ENCODE measurements around the gene RHO.

GRCh38 chr3:129507181-129507831 is 21.1 kb upstream of the RHO start:
- TF ChIP-seq CTCF (tag by site-specific recombination; IDR thresholded peaks at IDR 0.05) = no peak
- TF ChIP-seq, protein P1, sequence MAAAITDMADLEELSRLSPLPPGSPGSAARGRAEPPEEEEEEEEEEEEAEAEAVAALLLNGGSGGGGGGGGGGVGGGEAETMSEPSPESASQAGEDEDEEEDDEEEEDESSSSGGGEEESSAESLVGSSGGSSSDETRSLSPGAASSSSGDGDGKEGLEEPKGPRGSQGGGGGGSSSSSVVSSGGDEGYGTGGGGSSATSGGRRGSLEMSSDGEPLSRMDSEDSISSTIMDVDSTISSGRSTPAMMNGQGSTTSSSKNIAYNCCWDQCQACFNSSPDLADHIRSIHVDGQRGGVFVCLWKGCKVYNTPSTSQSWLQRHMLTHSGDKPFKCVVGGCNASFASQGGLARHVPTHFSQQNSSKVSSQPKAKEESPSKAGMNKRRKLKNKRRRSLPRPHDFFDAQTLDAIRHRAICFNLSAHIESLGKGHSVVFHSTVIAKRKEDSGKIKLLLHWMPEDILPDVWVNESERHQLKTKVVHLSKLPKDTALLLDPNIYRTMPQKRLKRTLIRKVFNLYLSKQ (tag by site-specific recombination; IDR thresholded peaks at IDR 0.05; ENCODE audit: borderline replicate concordance) = no peak
- no peak for TF ChIP-seq ZNF426 (tag by site-specific recombination; IDR thresholded peaks at IDR 0.05)
- TF ChIP-seq, protein P2, sequence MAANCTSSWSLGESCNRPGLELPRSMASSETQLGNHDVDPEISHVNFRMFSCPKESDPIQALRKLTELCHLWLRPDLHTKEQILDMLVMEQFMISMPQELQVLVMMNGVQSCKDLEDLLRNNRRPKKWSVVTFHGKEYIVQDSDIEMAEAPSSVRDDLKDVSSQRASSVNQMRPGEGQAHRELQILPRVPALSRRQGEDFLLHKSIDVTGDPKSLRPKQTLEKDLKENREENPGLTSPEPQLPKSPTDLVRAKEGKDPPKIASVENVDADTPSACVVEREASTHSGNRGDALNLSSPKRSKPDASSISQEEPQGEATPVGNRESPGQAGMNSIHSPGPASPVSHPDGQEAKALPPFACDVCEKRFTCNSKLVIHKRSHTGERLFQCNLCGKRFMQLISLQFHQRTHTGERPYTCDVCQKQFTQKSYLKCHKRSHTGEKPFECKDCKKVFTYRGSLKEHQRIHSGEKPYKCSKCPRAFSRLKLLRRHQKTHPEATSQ (tag by site-specific recombination; IDR thresholded peaks at IDR 0.05) = no peak
- TF ChIP-seq ZIC2 (tag by site-specific recombination; IDR thresholded peaks at IDR 0.05) = no peak
- no peak for TF ChIP-seq PRDM10 (tag by site-specific recombination; IDR thresholded peaks at IDR 0.05)
- TF ChIP-seq ZNF157 (tag by site-specific recombination; IDR thresholded peaks at IDR 0.05) = no peak
- TF ChIP-seq, protein P3, sequence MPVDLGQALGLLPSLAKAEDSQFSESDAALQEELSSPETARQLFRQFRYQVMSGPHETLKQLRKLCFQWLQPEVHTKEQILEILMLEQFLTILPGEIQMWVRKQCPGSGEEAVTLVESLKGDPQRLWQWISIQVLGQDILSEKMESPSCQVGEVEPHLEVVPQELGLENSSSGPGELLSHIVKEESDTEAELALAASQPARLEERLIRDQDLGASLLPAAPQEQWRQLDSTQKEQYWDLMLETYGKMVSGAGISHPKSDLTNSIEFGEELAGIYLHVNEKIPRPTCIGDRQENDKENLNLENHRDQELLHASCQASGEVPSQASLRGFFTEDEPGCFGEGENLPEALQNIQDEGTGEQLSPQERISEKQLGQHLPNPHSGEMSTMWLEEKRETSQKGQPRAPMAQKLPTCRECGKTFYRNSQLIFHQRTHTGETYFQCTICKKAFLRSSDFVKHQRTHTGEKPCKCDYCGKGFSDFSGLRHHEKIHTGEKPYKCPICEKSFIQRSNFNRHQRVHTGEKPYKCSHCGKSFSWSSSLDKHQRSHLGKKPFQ (tag by site-specific recombination; IDR thresholded peaks at IDR 0.05) = no peak
- no peak for TF ChIP-seq TRIM28 (IDR thresholded peaks at IDR 0.05; ENCODE audit: borderline replicate concordance, low read length)
- no peak for TF ChIP-seq ZBTB7A (tag by site-specific recombination; IDR thresholded peaks at IDR 0.05; ENCODE audit: low read depth)

All from HEK293 (cell line).